Activated B cell treated with CpG ODN at 0.5 μM for 24 hours (primary cell): ENCODE data around the gene UBA52. TPM values are rescaled to one million over a fixed set of nuclear protein-coding genes. Genes with fewer than 3 reads are reported as not detected.

Experiments used
- ATAC-seq: fragments of 200-7000 bp; cut with Tn5 transposase; one replicate; pipeline ENCODE4 v1.10.0; 2021; ENCODE audit warnings: low read depth, mild to moderate bottlenecking, moderate library complexity
- CTCF ChIA-PET: fragments of 350-600 bp; sonication (Branson Sonifier 250); formaldehyde crosslinking; loops from one replicate; lab custom pipeline; 2021; ENCODE audit warnings: antibody characterized with exemption; lab: Charles Lee
- POLR2A ChIA-PET: fragments of 350-600 bp; sonication (Branson Sonifier 250); formaldehyde crosslinking; loops from one replicate; lab custom pipeline; 2021; ENCODE audit warnings: antibody characterized with exemption; lab: Charles Lee
- DNase-seq: peaks from one replicate; pipeline ENCODE4 v3.0.0; 2022
- H3K27ac Mint-ChIP-seq: one replicate; pipeline ENCODE4 v1.8.0; 2020; ENCODE audit warnings: mixed read lengths
- H3K27me3 Mint-ChIP-seq: one replicate; pipeline ENCODE4 v1.8.0; 2021; ENCODE audit warnings: mixed read lengths
- H3K36me3 Mint-ChIP-seq: one replicate; pipeline ENCODE4 v1.8.0; 2021; ENCODE audit warnings: low read depth, mixed read lengths
- H3K4me1 Mint-ChIP-seq: one replicate; pipeline ENCODE4 v1.8.0; 2021; ENCODE audit warnings: mixed read lengths
- H3K4me3 Mint-ChIP-seq: one replicate; pipeline ENCODE4 v1.8.0; 2020; ENCODE audit warnings: mild to moderate bottlenecking, mixed read lengths
- H3K9me3 Mint-ChIP-seq: one replicate; pipeline ENCODE4 v1.8.0; 2020; ENCODE audit warnings: mixed read lengths
- CTCF ChIP-seq: fragments of 200-600 bp; IDR thresholded peaks from one replicate; pipeline ENCODE4 v1.8.0; 2022; ENCODE audit warnings: antibody characterized with exemption, mild to moderate bottlenecking
- intact Hi-C: fragments of 100-400 bp; cut with micrococcal nuclease; formaldehyde crosslinking; loops from one replicate; pipeline ENCODE4 v1.15.1; 2024
- total RNA-seq: library from RNA; stranded (reverse); gene quantifications from 2 replicates; pipeline ENCODE4 v1.2.3, GENCODE V29; 2022

Gene UBA52
- total RNA-seq, 1 donor from 2014 or later, result 1,962 TPM

- peaks cover 6% of the 10 kb centered on the region for H3K36me3 Mint-ChIP-seq
- ChIA-PET POLR2A (no interaction called here), CTCF (no interaction called here)
- H3K27me3 Mint-ChIP-seq, result no peaks in the 10 kb centered on the region
- DNase-seq, result no peak
- H3K27ac Mint-ChIP-seq, result no peak overlapping the region
- ATAC-seq, result no peak
- TF ChIP-seq CTCF, result no peak
- H3K4me1 Mint-ChIP-seq, result peaks cover 2% of the 10 kb centered on the region
- H3K9me3 Mint-ChIP-seq, result no peaks in the 10 kb centered on the region
- no peak overlapping the region for H3K4me3 Mint-ChIP-seq
- intact Hi-C loops, result no loop called here
These were observed 45.3 kb upstream of the UBA52 start for GRCh38 chr19:18526316-18526715.

- no peaks in the 10 kb centered on the region for H3K27me3 Mint-ChIP-seq
- no peak for DNase-seq
- TF ChIP-seq CTCF, result no peak
- intact Hi-C loops, result no loop called here
- H3K4me3 Mint-ChIP-seq, result no peak overlapping the region
- POLR2A ChIA-PET, result interaction anchor here (0.6 kb wide), 2 partner anchors 62 to 155 kb away, joined by 3 to 4 read pairs; no protein-coding TSS in a partner anchor
- no peak for ATAC-seq
- no peaks in the 10 kb centered on the region for H3K9me3 Mint-ChIP-seq
- peaks cover 22% of the 10 kb centered on the region for H3K36me3 Mint-ChIP-seq
- CTCF ChIA-PET, result no interaction called here
- H3K4me1 Mint-ChIP-seq, result no peaks in the 10 kb centered on the region
- H3K27ac Mint-ChIP-seq, result no peak overlapping the region
These were observed 41.9 kb upstream of the UBA52 start for GRCh38 chr19:18529782-18530181.

GRCh38 chr19:18531485-18531884 lies 40.2 kb upstream of the UBA52 start:
- ATAC-seq, result no peak
- no peak for DNase-seq
- peaks cover 32% of the 10 kb centered on the region for H3K36me3 Mint-ChIP-seq
- no peaks in the 10 kb centered on the region for H3K4me1 Mint-ChIP-seq
- no peaks in the 10 kb centered on the region for H3K9me3 Mint-ChIP-seq
- intact Hi-C loops, result no loop called here
- ChIA-PET CTCF (no interaction called here), POLR2A (no interaction called here)
- H3K4me3 Mint-ChIP-seq, result no peak overlapping the region
- no peak for TF ChIP-seq CTCF
- H3K27me3 Mint-ChIP-seq, result no peaks in the 10 kb centered on the region
- no peak overlapping the region for H3K27ac Mint-ChIP-seq

- no peak overlapping the region for H3K27ac Mint-ChIP-seq
- no peaks in the 10 kb centered on the region for H3K4me1 Mint-ChIP-seq
- POLR2A ChIA-PET, result no interaction called here
- no peaks in the 10 kb centered on the region for H3K27me3 Mint-ChIP-seq
- no peak for ATAC-seq
- peaks cover 36% of the 10 kb centered on the region for H3K36me3 Mint-ChIP-seq
- intact Hi-C loops, result no loop called here
- H3K4me3 Mint-ChIP-seq, result no peak overlapping the region
- no peak for TF ChIP-seq CTCF
- no peak for DNase-seq
- CTCF ChIA-PET, result no interaction called here
- H3K9me3 Mint-ChIP-seq, result no peaks in the 10 kb centered on the region
These were observed 39.3 kb upstream of the UBA52 start for GRCh38 chr19:18532168-18532890.

- H3K36me3 Mint-ChIP-seq, result peaks cover 39% of the 10 kb centered on the region
- H3K4me3 Mint-ChIP-seq, result no peak overlapping the region
- no peak for TF ChIP-seq CTCF
- ChIA-PET POLR2A (no interaction called here), CTCF (no interaction called here)
- H3K4me1 Mint-ChIP-seq, result no peaks in the 10 kb centered on the region
- DNase-seq (no peak), ATAC-seq (no peak)
- no peaks in the 10 kb centered on the region for H3K27me3 Mint-ChIP-seq
- intact Hi-C loops, result no loop called here
- H3K27ac Mint-ChIP-seq, result no peak overlapping the region
- H3K9me3 Mint-ChIP-seq, result no peaks in the 10 kb centered on the region
These were observed 38.6 kb upstream of the UBA52 start for GRCh38 chr19:18533058-18533457.
